Heart left ventricle (tissue), 16 donors: ENCODE data around the gene KLHL22. TPM values are rescaled to one million over a fixed set of nuclear protein-coding genes. Genes with fewer than 3 reads are reported as not detected.

Experiments
- ATAC-seq, 4 donors: fragments of 200-7000 bp; cut with Tn5 transposase; one replicate each; pipeline ENCODE4 v1.9.1; 2020 to 2022; ENCODE audit warnings: moderate library complexity in 4 of 4, mild to moderate bottlenecking in 3 of 4, moderate number of reproducible peaks in 1 of 4
- DNase-seq, 5 donors: peaks; one replicate each; pipeline ENCODE4 v3.0.0-alpha.2; 2020
- H3K27ac ChIP-seq, 12 donors: fragments of 200-600 bp; sonication (generic) in 4 of 12; one replicate each; pipeline versions ENCODE4 v1.5.0 to v1.8.0; 2016 to 2022; ENCODE audit warnings: mild to moderate bottlenecking in 2 of 12
- H3K27me3 ChIP-seq, 9 donors: fragments of 200-600 bp; sonication (generic) in 2 of 9; one replicate each; pipeline versions ENCODE4 v1.5.1 to v1.8.0; 2016 to 2022; ENCODE audit warnings: mild to moderate bottlenecking in 3 of 9
- H3K36me3 ChIP-seq, 9 donors: fragments of 200-600 bp; sonication (generic) in 2 of 9; one replicate each; pipeline versions ENCODE4 v1.5.0 to v1.8.0; 2018 to 2022; ENCODE audit warnings: mild to moderate bottlenecking in 2 of 9
- H3K4me1 ChIP-seq, 12 donors: fragments of 200-600 bp; sonication (generic) in 4 of 12; one replicate each; pipeline versions ENCODE4 v1.5.0 to v1.8.0; 2016 to 2022; ENCODE audit warnings: mild to moderate bottlenecking in 3 of 12
- H3K4me3 ChIP-seq, 12 donors: fragments of 200-600 bp; sonication (generic) in 4 of 12; one replicate each; pipeline versions ENCODE4 v1.5.0 to v1.8.0; 2017 to 2022; ENCODE audit warnings: mild to moderate bottlenecking in 9 of 12, moderate library complexity in 4 of 12
- H3K9me3 ChIP-seq, 12 donors: fragments of 200-600 bp; sonication (generic) in 4 of 12; one replicate each; pipeline versions ENCODE4 v1.5.0 to v1.8.0; 2016 to 2022; ENCODE audit warnings: mild to moderate bottlenecking in 1 of 12
- CTCF ChIP-seq, 12 donors: fragments of 200-600 bp; sonication (generic) in 4 of 12; IDR thresholded peaks; one replicate each; pipeline versions ENCODE4 v1.5.0 to v1.8.0; 2018 to 2022; ENCODE audit warnings: antibody characterized with exemption in 12 of 12, mild to moderate bottlenecking in 5 of 12
- POLR2A ChIP-seq, 2 donors: fragments of 450-650 bp; IDR thresholded peaks; one replicate each; pipeline ENCODE4 v1.6.1; 2017; ENCODE audit warnings: antibody characterized with exemption in 2 of 2, mild to moderate bottlenecking in 2 of 2, moderate library complexity in 2 of 2
- WGBS, 4 donors: extraction: QIAGEN DNeasy Blood & Tissue Kit in 2 of 4; methylation state at CpG; one replicate each; pipeline versions ENCODE4 v1.1.5 to v1.1.7; 2013 to 2018; 5-methylcytosine and 5-hydroxymethylcytosine counted together
- intact Hi-C, 10 donors: fragments of 100-400 bp; cut with DNase I; formaldehyde crosslinking; loops; one replicate each; pipeline versions ENCODE4 v1.11.1 to v1.14.2; 2022
- polyA plus RNA-seq, 2 donors: library from polyadenylated mRNA; stranded (reverse); fragments of 200-250 nt; gene quantifications; one replicate each; pipeline ENCODE4 v1.2.3, GENCODE V29; 2013
- total RNA-seq, 9 donors: library from RNA; depleted of rRNA in 2 of 9; stranded (reverse); fragments of >200 nt in 2 of 9; fragmentation: NEBNext Ultra II Directional in 3 of 9; extraction: Animal tissue kit (Norgen Biotek cat#: 25700) in 3 of 9; gene quantifications; one replicate each; pipeline versions ENCODE4 v1.1.0 to v1.2.4, GENCODE V29; 2016 to 2023
- donor health status: ischemic (EF 13 %, LVEDD 7.1; RV severe dilation, severe dysfunction).
- donor health status: healthy with polysubstance abuse.
- donor health status: DM: no; HTN: yes; CAD: no.
- donor health status: DM: no; HTN: no; CAD: no.
- donor health status: ischemic (EF 25% LVEDD 6.9; RV normal size, moderate dysfunction).
- donor health status: ischemic (EF 25% LVEDD 5.7; RV mildly dilated, moderate dysfunction).
- donor health status: healthy.
- donor health status: DM: yes; HTN: yes; CAD: no.
- donor health status: ischemic (EF 35%, LVEDD 5.7; RV mildly dilated, moderate dysfunction).
- donor health status: nonischemic (EF 11% LVEDD 7.7; RV severe dilation, severe dysfunction).
- donor health status: DM: yes; HTN: yes; CAD: no.
- donor health status: PGD.
- donor health status: ischemic (EF 29% LVEDD 5.4; RV normal size, mild dysfunction).
- donor health status: nonischemic (EF 23%, LVEDD 6.1; RV moderate dilation, normal function).

Gene KLHL22
- total and polyA plus RNA-seq, 11 donors: 10.2 to 23.6 (median 16.8) TPM

GRCh38 chr22:20498913-20499312 lies 3.3 kb upstream of the KLHL22 start:
- intact Hi-C loops: loop anchor here in 5 of 10 donors (2.0 to 5.0 kb wide), 3 partner anchors 77 to 82 kb away; no protein-coding TSS in a partner anchor
- Histone ChIP-seq H3K4me1 (peaks cover 0 to 19% (median 15%) of the 10 kb centered on the region in 12 donors), H3K36me3 (peaks cover 0 to 22% (median 8%) of the 10 kb centered on the region in 9 donors), H3K4me3 (no peak overlapping the region), H3K9me3 (no peaks in the 10 kb centered on the region), H3K27me3 (no peaks in the 10 kb centered on the region), H3K27ac (no peak overlapping the region)
- DNase-seq (no peak), ATAC-seq (no peak)
- TF ChIP-seq POLR2A (IDR thresholded peaks at IDR 0.05): no peak
- 62 to 79% (median 69%) methylated on average over 3 of the region's 3 CpGs for WGBS, 4 donors

GRCh38 chr22:20497426-20497825 lies 1.8 kb upstream of the KLHL22 start:
- no peak for TF ChIP-seq CTCF (IDR thresholded peaks at IDR 0.05)
- TF ChIP-seq POLR2A (IDR thresholded peaks at IDR 0.05): no peak

DNA sequence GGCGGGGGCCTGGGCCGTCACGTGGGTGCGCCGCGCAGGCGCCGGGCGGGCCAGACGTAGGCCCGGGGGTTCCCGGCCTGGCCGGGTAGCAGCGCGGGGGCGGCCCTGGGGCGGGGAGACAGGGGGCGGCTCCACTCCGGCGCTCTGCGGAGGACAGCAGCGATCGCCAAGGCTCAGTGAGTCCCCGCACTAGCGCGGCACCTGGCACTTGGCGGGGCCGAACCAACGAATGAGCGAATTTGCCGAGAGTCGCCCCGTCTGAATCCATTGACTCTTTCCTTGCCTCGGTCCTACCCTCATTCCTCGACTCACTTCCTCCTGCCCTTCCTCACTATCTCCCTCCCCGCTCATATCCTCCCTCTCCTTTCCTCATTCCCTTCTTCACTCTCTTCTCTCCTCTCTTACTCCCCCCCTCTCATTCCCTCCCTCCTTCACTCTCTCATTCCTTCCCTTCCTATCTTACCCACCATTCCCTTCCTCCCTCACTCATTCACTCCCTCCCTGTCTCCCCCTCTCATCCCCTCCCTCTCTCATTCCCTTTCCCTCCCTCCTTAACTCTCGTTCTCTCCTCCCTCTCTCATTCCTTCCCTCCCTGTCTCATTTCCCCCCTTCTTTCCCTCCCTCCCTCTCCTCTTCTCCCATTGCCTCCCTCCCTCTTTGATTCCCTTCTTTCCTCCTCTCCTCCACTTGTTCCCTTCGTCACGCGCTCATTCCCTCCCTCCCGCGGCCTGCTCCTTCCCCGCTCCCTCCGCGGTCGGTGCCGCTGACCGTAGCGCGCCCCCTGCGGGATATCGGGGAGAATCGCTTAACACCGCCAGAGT lies 476 bp upstream of the KLHL22 start:
- ATAC-seq (peak; percentile 94 to 97 (median 97)), DNase-seq (peak; percentile 94 to 96 (median 94))
- Histone ChIP-seq H3K27ac (peak overlapping the region; percentile 79 to 99 (median 94)), H3K9me3 (no peaks in the 10 kb centered on the region), H3K36me3 (peaks cover 0 to 13% (median 1%) of the 10 kb centered on the region in 9 donors), H3K4me1 (peaks cover 0 to 23% (median 16%) of the 10 kb centered on the region in 12 donors), H3K27me3 (no peaks in the 10 kb centered on the region), H3K4me3 (peak overlapping the region; percentile 69 to 97 (median 82))
- intact Hi-C loops: loop anchor here in 7 of 10 donors (2.0 to 5.0 kb wide), 3 partner anchors 74 to 79 kb away; no protein-coding TSS in a partner anchor
- TF ChIP-seq CTCF (IDR thresholded peaks at IDR 0.05) (peak; percentile 79 to 96 (median 86)), POLR2A (IDR thresholded peaks at IDR 0.05) (peak in 1 of 2 donors; percentile 56)
- 1% methylated on average over 32 to 54 of the region's 54 CpGs for WGBS, 4 donors

More at GRCh38 chr22:20497426-20497825, 1.8 kb upstream of the KLHL22 start:
- intact Hi-C loops: loop anchor here in 7 of 10 donors (2.0 to 5.0 kb wide), 3 partner anchors 75 to 80 kb away; no protein-coding TSS in a partner anchor
- H3K27me3 ChIP-seq: no peaks in the 10 kb centered on the region
- H3K9me3 ChIP-seq: no peaks in the 10 kb centered on the region
- peaks cover 0 to 22% (median 8%) of the 10 kb centered on the region in 9 donors for H3K36me3 ChIP-seq
- no peak overlapping the region for H3K27ac ChIP-seq
- H3K4me1 ChIP-seq: peaks cover 0 to 23% (median 15%) of the 10 kb centered on the region in 12 donors
- no peak for ATAC-seq
- H3K4me3 ChIP-seq: no peak overlapping the region
- WGBS, 4 donors: 94 to 98% (median 95%) methylated on average over 3 of the region's 3 CpGs
- no peak for DNase-seq

GRCh38 chr22:20491346-20491745 lies 4.2 kb downstream of the KLHL22 start:
- intact Hi-C loops: loop anchor here in 1 of 10 donors (5.0 kb wide), 1 partner anchor 69 kb away; no protein-coding TSS in a partner anchor
- peaks cover 0 to 40% (median 12%) of the 10 kb centered on the region in 12 donors for H3K4me1 ChIP-seq
- H3K9me3 ChIP-seq: no peaks in the 10 kb centered on the region
- peaks cover 0 to 19% (median 4%) of the 10 kb centered on the region in 9 donors for H3K36me3 ChIP-seq
- H3K4me3 ChIP-seq: no peak overlapping the region
- no peaks in the 10 kb centered on the region for H3K27me3 ChIP-seq
- no peak for DNase-seq
- 85 to 100% (median 92%) methylated on average over 2 of the region's 2 CpGs for WGBS, 4 donors
- no peak for TF ChIP-seq POLR2A (IDR thresholded peaks at IDR 0.05)
- no peak for TF ChIP-seq CTCF (IDR thresholded peaks at IDR 0.05)
- no peak for ATAC-seq
- H3K27ac ChIP-seq: no peak overlapping the region
